ENCODE data around the gene LPGAT1. TPM values are rescaled to one million over a fixed set of nuclear protein-coding genes. Genes with fewer than 3 reads are reported as not detected.
A peak's percentile ranks its signal among the peaks of the same experiment; 100 is the strongest.
"Not testable (repeated sequence)": the region's sequence is repeated elsewhere in the genome, so short reads cannot be mapped to it uniquely, and the experiment has no call there.

LPGAT1 gene
- total RNA-seq, 1 experiment from 2014 or later = 35.7 TPM

GRCh38 chr1:211705467-211706091, 125.0 kb downstream of the LPGAT1 start:
- DNase-seq (ENCODE audit: low read depth) = no peak

- no peak for DNase-seq (ENCODE audit: low read depth)
Measured at GRCh38 chr1:211704543-211704942, 126.0 kb downstream of the LPGAT1 start.

- DNase-seq (ENCODE audit: low read depth) = no peak
Measured at GRCh38 chr1:211703812-211704537, 126.6 kb downstream of the LPGAT1 start.

GRCh38 chr1:211701733-211702132, 128.8 kb downstream of the LPGAT1 start:
- no peak for DNase-seq (ENCODE audit: low read depth)

- DNase-seq (ENCODE audit: low read depth) = no peak
Measured at GRCh38 chr1:211699059-211699458, 131.5 kb downstream of the LPGAT1 start.

GRCh38 chr1:211698161-211699026, 132.2 kb downstream of the LPGAT1 start:
- DNase-seq (ENCODE audit: low read depth) = peak; percentile 80

GRCh38 chr1:211697356-211697755, 133.2 kb downstream of the LPGAT1 start:
- DNase-seq (ENCODE audit: low read depth) = no peak

GRCh38 chr1:211695135-211695816, 135.3 kb downstream of the LPGAT1 start:
- DNase-seq (ENCODE audit: low read depth) = no peak

GRCh38 chr1:211693911-211694310, 136.7 kb downstream of the LPGAT1 start:
- not testable (repeated sequence) for DNase-seq (ENCODE audit: low read depth)

Other genes with a start within 250 kb of the LPGAT1 start
- gene NEK2, start 155.1 kb downstream of the LPGAT1 start, total RNA-seq (2014; rRNA removed; shearing (Covaris generic)) = 97.8 and 151 TPM in 2 replicates
- gene INTS7, start 204.8 kb upstream of the LPGAT1 start, total RNA-seq (2014; rRNA removed; shearing (Covaris generic)) = 26.8 and 70.7 TPM in 2 replicates
- gene DTL, start 205.0 kb upstream of the LPGAT1 start, total RNA-seq (2014; rRNA removed; shearing (Covaris generic)) = 28.7 and 37.0 TPM in 2 replicates

All from Daoy (cell line).